PC-9 (cell line): ENCODE results near the gene ISM1. TPM values are rescaled to one million over a fixed set of nuclear protein-coding genes. Genes with fewer than 3 reads are reported as not detected.

Source experiments
- BruUV-seq: library from RNA; stranded (reverse); fragments of 400-500 nt; replicated peaks from 2 replicates; lab custom pipeline; 2021; lab: Mats Ljungman, UMichigan
- CTCF ChIA-PET: fragments of 300-600 bp; sonication (Branson Sonifier 250); formaldehyde crosslinking; loops from one replicate; lab custom pipeline; 2022; ENCODE audit warnings: antibody characterized with exemption; lab: Charles Lee
- POLR2A ChIA-PET: fragments of 300-600 bp; sonication (Branson Sonifier 250); formaldehyde crosslinking; loops from one replicate; lab custom pipeline; 2022; ENCODE audit warnings: antibody characterized with exemption; ENCODE audit not compliant: unreplicated experiment; lab: Charles Lee
- DNase-seq, 2 experiments: peaks; one replicate each; pipeline versions ENCODE4 v3.0.0 to v3.0.0-alpha.2; 2015 to 2022; ENCODE audit warnings: mixed read lengths in 1 of 2
- H2AFZ ChIP-seq: fragments of 200-600 bp; sonication (generic); 2 replicates; pipeline ENCODE4 v1.8.1; 2017; ENCODE audit warnings: antibody characterized with exemption
- H3F3A ChIP-seq: fragments of 200-600 bp; sonication (generic); 2 replicates; pipeline ENCODE4 v1.8.1; 2017; ENCODE audit warnings: antibody characterized with exemption, mild to moderate bottlenecking, low read depth; ENCODE audit not compliant: insufficient read depth
- H3K27ac ChIP-seq: fragments of 200-600 bp; sonication (generic); 2 replicates; pipeline ENCODE4 v1.6.1; 2016; ENCODE audit warnings: mixed run types
- H3K27me3 ChIP-seq: fragments of 200-600 bp; sonication (generic); 2 replicates; pipeline ENCODE4 v1.6.1; 2016; ENCODE audit warnings: low read depth, mixed run types; ENCODE audit not compliant: insufficient read depth
- H3K36me3 ChIP-seq: fragments of 200-600 bp; sonication (generic); 2 replicates; pipeline ENCODE4 v1.6.1; 2016; ENCODE audit warnings: low read depth, mixed run types
- H3K4me1 ChIP-seq: fragments of 200-600 bp; sonication (generic); replicated peaks from 2 replicates; pipeline ENCODE4 v1.6.1; 2016; ENCODE audit warnings: mixed run types; ENCODE audit not compliant: insufficient read depth
- H3K4me2 ChIP-seq: fragments of 200-600 bp; sonication (generic); 2 replicates; pipeline ENCODE4 v1.6.1; 2017; ENCODE audit warnings: mixed run types
- H3K4me3 ChIP-seq: fragments of 200-600 bp; sonication (generic); 2 replicates; pipeline ENCODE4 v1.6.1; 2016; ENCODE audit warnings: mixed run types
- H3K79me2 ChIP-seq: fragments of 200-600 bp; sonication (generic); 2 replicates; pipeline ENCODE4 v1.6.1; 2017; ENCODE audit warnings: low read depth, mixed run types
- H3K9me2 ChIP-seq: fragments of 200-600 bp; sonication (generic); 2 replicates; pipeline ENCODE4 v1.8.1; 2017; ENCODE audit warnings: mild to moderate bottlenecking; ENCODE audit not compliant: insufficient read depth
- H3K9me3 ChIP-seq: fragments of 200-600 bp; sonication (generic); 2 replicates; pipeline ENCODE4 v1.8.1; 2016; ENCODE audit warnings: low read depth; ENCODE audit not compliant: insufficient read depth
- H4K20me1 ChIP-seq: fragments of 200-600 bp; sonication (generic); 2 replicates; pipeline ENCODE4 v1.8.1; 2017; ENCODE audit not compliant: insufficient read depth
- CTCF ChIP-seq: fragments of 200-600 bp; sonication (generic); conservative IDR thresholded peaks from 2 replicates; pipeline ENCODE4 v1.6.1; 2017; ENCODE audit warnings: mixed run types, antibody characterized with exemption, mild to moderate bottlenecking, moderate library complexity
- EZH2 ChIP-seq: fragments of 200-600 bp; sonication (generic); IDR thresholded peaks from 2 replicates; pipeline ENCODE4 v1.8.0; 2017; ENCODE audit warnings: antibody characterized with exemption, low read depth
- intact Hi-C: fragments of 100-400 bp; cut with micrococcal nuclease; formaldehyde crosslinking; loops from one replicate; pipeline ENCODE4 v1.10.0; 2022; ENCODE audit not compliant: unreplicated experiment
- total RNA-seq: library from RNA; stranded (reverse); gene quantifications from 2 replicates; pipeline ENCODE4 v1.2.3, GENCODE V29; 2021

Gene ISM1
- total RNA-seq, 1 experiment from 2014 or later: not detected

GRCh38 chr20:13202565-13202964 is 18.5 kb upstream of the ISM1 start:
- intact Hi-C loops: no loop called here
- CTCF ChIA-PET: no interaction called here

GRCh38 chr20:13205425-13205824 is 15.6 kb upstream of the ISM1 start:
- CTCF ChIA-PET: no interaction called here

More at GRCh38 chr20:13202565-13202964, 18.5 kb upstream of the ISM1 start:
- Histone ChIP-seq H3K4me3 (no peak overlapping the region), H3K9me2 (no peaks in the 10 kb centered on the region), H2AFZ (no peak overlapping the region), H3F3A (no peaks in the 10 kb centered on the region), H3K79me2 (no peaks in the 10 kb centered on the region), H4K20me1 (no peaks in the 10 kb centered on the region), H3K4me1 (no peaks in the 10 kb centered on the region), H3K27ac (no peak overlapping the region), H3K27me3 (no peaks in the 10 kb centered on the region), H3K9me3 (no peaks in the 10 kb centered on the region), H3K4me2 (no peak overlapping the region), H3K36me3 (no peaks in the 10 kb centered on the region)
- POLR2A ChIA-PET: no interaction called here
- no TSS peak for BruUV-seq
- no peak for DNase-seq
- TF ChIP-seq CTCF (no peak), EZH2 (no peak)

GRCh38 chr20:13205848-13206434 is 15.1 kb upstream of the ISM1 start:
- no peak overlapping the region for H2AFZ ChIP-seq
- no peaks in the 10 kb centered on the region for H3K79me2 ChIP-seq
- H3F3A ChIP-seq: no peaks in the 10 kb centered on the region
- no peaks in the 10 kb centered on the region for H3K9me3 ChIP-seq
- no peak overlapping the region for H3K4me2 ChIP-seq
- CTCF ChIA-PET: no interaction called here
- no peaks in the 10 kb centered on the region for H3K27me3 ChIP-seq
- intact Hi-C loops: no loop called here
- H4K20me1 ChIP-seq: no peaks in the 10 kb centered on the region; the same call in 1 of the 2 replicates
- TF ChIP-seq CTCF: no peak
- no peak for TF ChIP-seq EZH2
- no TSS peak for BruUV-seq
- POLR2A ChIA-PET: no interaction called here
- no peak overlapping the region for H3K27ac ChIP-seq
- H3K4me3 ChIP-seq: no peak overlapping the region
- peak in 1 of 2 experiments; percentile 34 for DNase-seq
- no peaks in the 10 kb centered on the region for H3K36me3 ChIP-seq
- no peaks in the 10 kb centered on the region for H3K4me1 ChIP-seq
- no peaks in the 10 kb centered on the region; the same call in 1 of the 2 replicates for H3K9me2 ChIP-seq

More at GRCh38 chr20:13205425-13205824, 15.6 kb upstream of the ISM1 start:
- no peak overlapping the region for H2AFZ ChIP-seq
- POLR2A ChIA-PET: no interaction called here
- TF ChIP-seq EZH2 (no peak), CTCF (no peak)
- no peaks in the 10 kb centered on the region for H3K27me3 ChIP-seq
- H3K9me3 ChIP-seq: no peaks in the 10 kb centered on the region
- H3K4me1 ChIP-seq: no peaks in the 10 kb centered on the region
- no peaks in the 10 kb centered on the region for H3F3A ChIP-seq
- no peak for DNase-seq
- H4K20me1 ChIP-seq: no peaks in the 10 kb centered on the region
- intact Hi-C loops: no loop called here
- no TSS peak for BruUV-seq
- H3K9me2 ChIP-seq: no peaks in the 10 kb centered on the region; the same call in 1 of the 2 replicates
- no peak overlapping the region for H3K4me3 ChIP-seq
- no peaks in the 10 kb centered on the region for H3K79me2 ChIP-seq
- H3K4me2 ChIP-seq: no peak overlapping the region
- no peaks in the 10 kb centered on the region for H3K36me3 ChIP-seq
- H3K27ac ChIP-seq: no peak overlapping the region
